GM12878 (cell line): ENCODE measurements around the gene PPM1A. TPM values are rescaled to one million over a fixed set of nuclear protein-coding genes. Genes with fewer than 3 reads are reported as not detected.
A peak's percentile ranks its signal among the peaks of the same experiment; 100 is the strongest.

ENCODE experiments used
- ATAC-seq: fragments of 200-7000 bp; cut with Tn5 transposase; 3 replicates; pipeline ENCODE4 v1.9.1; 2020; ENCODE audit warnings: mild to moderate bottlenecking, moderate library complexity
- BruUV-seq: library from RNA; stranded (reverse); fragments of 400-500 nt; replicated peaks from 2 replicates; lab custom pipeline; 2021; lab: Mats Ljungman, UMichigan
- CTCF ChIA-PET: fragments of 300-600 bp; sonication (Branson Sonifier 250); formaldehyde crosslinking; extraction: SDS; loops from one replicate; lab custom pipeline; 2021; ENCODE audit warnings: inconsistent platforms; lab: Yijun Ruan, JAX
- POLR2A ChIA-PET: fragments of 350-600 bp; formaldehyde crosslinking; extraction: SDS; loops from one replicate; lab custom pipeline; 2021; ENCODE audit warnings: inconsistent platforms; lab: Charles Lee
- RAD21 ChIA-PET: fragments of 300-600 bp; sonication (Branson Sonifier 250); formaldehyde crosslinking; loops from one replicate; lab custom pipeline; 2023; ENCODE audit warnings: antibody characterized with exemption; ENCODE audit not compliant: unreplicated experiment; lab: Charles Lee
- SMC1A ChIA-PET: fragments of 300-600 bp; sonication (Branson Sonifier 250); formaldehyde crosslinking; loops from one replicate; lab custom pipeline; 2023; ENCODE audit not compliant: unreplicated experiment, uncharacterized antibody; lab: Charles Lee
- DNase-seq: peaks from one replicate; pipeline ENCODE4 v3.0.0-alpha.2; 2011; ENCODE audit warnings: low read depth, low spot score
- FAIRE-seq: peaks from 3 replicates; lab custom pipeline; 2011; peaks lifted over from hg19 to GRCh38; lab: Jason Lieb, UNC
- H2AFZ ChIP-seq: 2 replicates; pipeline ENCODE4 v1.6.0; 2011; ENCODE audit warnings: low read depth, low read length, control low read depth; ENCODE audit not compliant: control insufficient read depth
- H3K27ac ChIP-seq: 2 replicates; pipeline ENCODE4 v1.5.1; 2011; ENCODE audit warnings: control low read depth; ENCODE audit not compliant: control insufficient read depth, insufficient read depth
- H3K27me3 ChIP-seq, 2 experiments: replicated peaks in 1 of 2; 2 replicates each; pipeline versions ENCODE4 v1.6.0 to v1.6.1; 2011; ENCODE audit warnings: low read length in 1 of 2; ENCODE audit not compliant: control insufficient read depth in 2 of 2, insufficient read depth in 2 of 2
- H3K36me3 ChIP-seq, 2 experiments: 2 replicates each; pipeline ENCODE4 v1.5.1; 2011; ENCODE audit warnings: low read length in 1 of 2; ENCODE audit not compliant: control insufficient read depth in 2 of 2, insufficient read depth in 2 of 2
- H3K4me1 ChIP-seq: 2 replicates; pipeline ENCODE4 v1.6.1; 2011; ENCODE audit warnings: mild to moderate bottlenecking, low read length, moderate library complexity, mixed read lengths; ENCODE audit not compliant: control insufficient read depth, insufficient read depth
- H3K4me2 ChIP-seq: 2 replicates; pipeline ENCODE4 v1.6.0; 2011; ENCODE audit warnings: control low read depth; ENCODE audit not compliant: control insufficient read depth, insufficient read depth
- H3K4me3 ChIP-seq: fragments of 200-600 bp; sonication (generic); 2 replicates; pipeline ENCODE4 v1.5.1; 2016
- H3K79me2 ChIP-seq: 2 replicates; pipeline ENCODE4 v1.6.0; 2011; ENCODE audit warnings: low read length; ENCODE audit not compliant: control insufficient read depth, insufficient read depth
- H3K9ac ChIP-seq: 2 replicates; pipeline ENCODE4 v1.8.0; 2011; ENCODE audit warnings: low read length, control low read depth, mixed read lengths; ENCODE audit not compliant: control insufficient read depth, insufficient read depth
- H3K9me3 ChIP-seq: replicated peaks from 3 replicates; pipeline ENCODE4 v1.5.1; 2011; ENCODE audit warnings: mild to moderate bottlenecking, low read length; ENCODE audit not compliant: control insufficient read depth, insufficient read depth
- H4K20me1 ChIP-seq: 2 replicates; pipeline ENCODE4 v1.6.0; 2011; ENCODE audit not compliant: control insufficient read depth, insufficient read depth
- ATF7 ChIP-seq: fragments of 450-650 bp; IDR thresholded peaks from 2 replicates; pipeline ENCODE4 v1.6.1; 2016; ENCODE audit warnings: low read depth, mild to moderate bottlenecking
- BRCA1 ChIP-seq: IDR thresholded peaks from 2 replicates; pipeline ENCODE4 v1.6.1; 2011; ENCODE audit warnings: low read depth, low read length, improper control_type of control experiment
- FOXM1 ChIP-seq: IDR thresholded peaks from 2 replicates; pipeline ENCODE4 v1.6.1; 2012; ENCODE audit warnings: low read depth, mild to moderate bottlenecking, inconsistent platforms, low read length, moderate library complexity
- GABPA ChIP-seq: IDR thresholded peaks from 2 replicates; pipeline ENCODE4 v1.6.1; 2014; ENCODE audit warnings: antibody characterized with exemption, low read depth, mild to moderate bottlenecking, inconsistent platforms
- HDAC2 ChIP-seq: fragments of 200-600 bp; sonication (generic); IDR thresholded peaks from 2 replicates; pipeline ENCODE4 v1.6.1; 2017
- NFIC ChIP-seq: IDR thresholded peaks from 2 replicates; pipeline ENCODE4 v1.6.1; 2012; ENCODE audit warnings: low read depth, mild to moderate bottlenecking, inconsistent platforms, low read length, moderate library complexity
- POLR2AphosphoS5 ChIP-seq: IDR thresholded peaks from 2 replicates; pipeline ENCODE4 v1.6.1; 2011; ENCODE audit warnings: mild to moderate bottlenecking, low read length, inconsistent platforms
- WGBS: methylation state at CpG from one replicate; pipeline ENCODE4 v1.1.6; 2016; ENCODE audit warnings: low lambda C conversion rate; ENCODE audit not compliant: insufficient replicate concordance, insufficient coverage; ENCODE audit errors: missing lambda C conversion rate; 5-methylcytosine and 5-hydroxymethylcytosine counted together
- in situ Hi-C: fragments of 300-500 bp; cut with MboI; formaldehyde crosslinking; loops from 9 replicates; pipeline ENCODE4 v1.14.3; 2018; ENCODE audit warnings: mixed read lengths
- intact Hi-C: fragments of 100-400 bp; cut with micrococcal nuclease; formaldehyde crosslinking; loops from one replicate; pipeline ENCODE4 v1.14.2; 2022; ENCODE audit not compliant: unreplicated experiment
- polyA plus RNA-seq, 11 experiments: library from polyadenylated mRNA; depleted of rRNA in 4 of 11; unstranded in 6 of 11; stranded (reverse) in 5 of 11; fragments of >200 nt; fragmentation: Nextera tagmentation in 4 of 11; fragmentation: Illumina TruSeq in 1 of 11; extraction: Ambion mirVana in 4 of 11; extraction: Trizol in 1 of 11; gene quantifications; 1 replicate in 1 of 11; 2 replicates in 10 of 11; pipeline versions ENCODE4 v1.2.1 to v1.2.3, GENCODE V29; 2011 to 2016; ENCODE audit warnings: inconsistent platforms in 2 of 11, missing spikeins in 2 of 11, low read depth in 1 of 11
- total RNA-seq, 4 experiments: library from RNA; depleted of rRNA in 3 of 4; stranded (reverse); fragments of >200 nt in 3 of 4; fragmentation: Illumina TruSeq in 1 of 4; extraction: Trizol in 1 of 4; gene quantifications; 2 replicates each; pipeline versions ENCODE4 v1.2.1 to v1.2.3, GENCODE V29; 2013 to 2021
- TF ChIP-seq, protein P1 (sequence below): IDR thresholded peaks from 2 replicates; pipeline ENCODE4 v1.6.1; 2011; ENCODE audit warnings: borderline replicate concordance, low read depth, mild to moderate bottlenecking, moderate library complexity, mixed read lengths, low read length; ENCODE audit not compliant: insufficient read depth; ENCODE audit errors: extremely low read length
- TF ChIP-seq, protein P2 (sequence below): fragments of 450-650 bp; IDR thresholded peaks from 2 replicates; pipeline ENCODE4 v1.6.1; 2017; ENCODE audit warnings: low read depth, mild to moderate bottlenecking, moderate library complexity
- TF ChIP-seq, protein P3 (sequence below): IDR thresholded peaks from 2 replicates; pipeline ENCODE4 v1.6.1; 2012; ENCODE audit warnings: low read depth, low read length, improper control_type of control experiment

PPM1A gene
- total and polyA plus RNA-seq, 10 of the 15 experiments (the other 5 are each of a cell fraction or from before 2014, with no cell fraction given) = 16.8 to 124 (median 47.0) TPM

DNA sequence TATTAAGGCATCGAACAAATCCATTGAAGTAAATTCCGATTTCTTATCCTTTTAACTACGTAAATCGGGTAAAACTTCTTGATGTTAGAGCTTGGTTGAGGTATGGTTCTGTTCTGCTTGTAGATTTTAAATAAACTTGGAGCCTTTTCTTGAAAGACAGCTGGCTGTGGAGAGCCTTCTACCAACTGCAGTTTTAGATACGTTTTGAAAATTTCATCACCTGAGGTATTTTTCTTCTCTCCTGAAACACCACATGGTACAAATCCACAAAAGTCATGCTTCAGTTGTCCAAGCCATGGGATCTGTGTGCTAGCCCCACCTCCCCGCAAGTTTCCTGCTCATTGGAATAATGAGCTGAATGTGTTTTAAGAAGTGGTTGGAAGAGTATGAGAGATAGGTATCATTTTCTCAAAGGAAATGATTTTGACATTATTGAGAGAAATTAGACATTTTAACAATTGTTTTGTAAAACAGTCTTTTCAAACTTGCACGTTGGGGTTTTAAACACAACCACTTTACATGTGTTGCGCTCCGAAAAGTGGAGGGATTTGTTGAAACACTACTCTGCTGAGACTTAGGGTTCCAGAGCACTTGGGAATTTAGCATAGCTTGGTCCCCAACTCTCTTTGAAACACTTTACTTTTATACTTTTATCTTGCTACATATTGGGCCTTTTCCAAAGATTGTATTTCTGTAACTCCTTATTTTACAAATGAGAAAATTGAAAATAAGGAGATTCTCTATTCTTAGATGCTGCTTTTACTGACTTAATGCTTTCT lies 1.4 kb downstream of the PPM1A start:
- intact Hi-C loops = no loop called here
- in situ Hi-C loops = no loop called here
- peak overlapping the region; percentile 87 for H3K4me3 ChIP-seq
- no peak overlapping the region for H2AFZ ChIP-seq
- H3K4me2 ChIP-seq = peak overlapping the region; percentile 72
- H3K79me2 ChIP-seq = peaks cover 64% of the 10 kb centered on the region
- FAIRE-seq = no peak
- peak overlapping the region; percentile 81 for H3K27ac ChIP-seq
- TF ChIP-seq FOXM1 (no peak), GABPA (no peak), NFIC (no peak), HDAC2 (no peak), POLR2AphosphoS5 (peak; percentile 43; the same call in 1 of the 2 replicates), ATF7 (no peak), BRCA1 (no peak)
- TF ChIP-seq, protein P1, sequence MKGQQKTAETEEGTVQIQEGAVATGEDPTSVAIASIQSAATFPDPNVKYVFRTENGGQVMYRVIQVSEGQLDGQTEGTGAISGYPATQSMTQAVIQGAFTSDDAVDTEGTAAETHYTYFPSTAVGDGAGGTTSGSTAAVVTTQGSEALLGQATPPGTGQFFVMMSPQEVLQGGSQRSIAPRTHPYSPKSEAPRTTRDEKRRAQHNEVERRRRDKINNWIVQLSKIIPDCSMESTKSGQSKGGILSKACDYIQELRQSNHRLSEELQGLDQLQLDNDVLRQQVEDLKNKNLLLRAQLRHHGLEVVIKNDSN = no peak
- TF ChIP-seq, protein P2, sequence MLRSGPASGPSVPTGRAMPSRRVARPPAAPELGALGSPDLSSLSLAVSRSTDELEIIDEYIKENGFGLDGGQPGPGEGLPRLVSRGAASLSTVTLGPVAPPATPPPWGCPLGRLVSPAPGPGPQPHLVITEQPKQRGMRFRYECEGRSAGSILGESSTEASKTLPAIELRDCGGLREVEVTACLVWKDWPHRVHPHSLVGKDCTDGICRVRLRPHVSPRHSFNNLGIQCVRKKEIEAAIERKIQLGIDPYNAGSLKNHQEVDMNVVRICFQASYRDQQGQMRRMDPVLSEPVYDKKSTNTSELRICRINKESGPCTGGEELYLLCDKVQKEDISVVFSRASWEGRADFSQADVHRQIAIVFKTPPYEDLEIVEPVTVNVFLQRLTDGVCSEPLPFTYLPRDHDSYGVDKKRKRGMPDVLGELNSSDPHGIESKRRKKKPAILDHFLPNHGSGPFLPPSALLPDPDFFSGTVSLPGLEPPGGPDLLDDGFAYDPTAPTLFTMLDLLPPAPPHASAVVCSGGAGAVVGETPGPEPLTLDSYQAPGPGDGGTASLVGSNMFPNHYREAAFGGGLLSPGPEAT = 0 out of 2 replicates have a peak, but pooled peaks have one; percentile 43
- TF ChIP-seq, protein P3, sequence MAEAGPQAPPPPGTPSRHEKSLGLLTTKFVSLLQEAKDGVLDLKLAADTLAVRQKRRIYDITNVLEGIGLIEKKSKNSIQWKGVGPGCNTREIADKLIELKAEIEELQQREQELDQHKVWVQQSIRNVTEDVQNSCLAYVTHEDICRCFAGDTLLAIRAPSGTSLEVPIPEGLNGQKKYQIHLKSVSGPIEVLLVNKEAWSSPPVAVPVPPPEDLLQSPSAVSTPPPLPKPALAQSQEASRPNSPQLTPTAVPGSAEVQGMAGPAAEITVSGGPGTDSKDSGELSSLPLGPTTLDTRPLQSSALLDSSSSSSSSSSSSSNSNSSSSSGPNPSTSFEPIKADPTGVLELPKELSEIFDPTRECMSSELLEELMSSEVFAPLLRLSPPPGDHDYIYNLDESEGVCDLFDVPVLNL = no peak
- TF ChIP-seq, all 136 proteins: peak for 2
- CTCF ChIA-PET = interaction anchor here (0.9 to 5.0 kb wide), 14 partner anchors 9 to 311 kb away, joined by 3 to 42 read pairs (median 4); no protein-coding TSS in a partner anchor
- ATAC-seq (no peak), DNase-seq (no peak)
- Histone ChIP-seq H3K4me1 (peaks cover 11% of the 10 kb centered on the region), H4K20me1 (no peaks in the 10 kb centered on the region), H3K27me3 (no peaks in the 10 kb centered on the region), H3K9me3 (no peaks in the 10 kb centered on the region; the same call in 1 of the 3 replicates), H3K9ac (peak overlapping the region; percentile 82), H3K36me3 (no peaks in the 10 kb centered on the region; a peak in 1 of 4 replicates)
- RAD21 ChIA-PET = interaction anchor here (0.7 to 17.9 kb wide), 11 partner anchors 13 to 157 kb away, joined by 3 to 446 read pairs (median 4); no protein-coding TSS in a partner anchor
- 29% methylated on average over 9 of the region's 9 CpGs for WGBS
- SMC1A ChIA-PET = interaction anchor here (0.8 to 14.2 kb wide), 11 partner anchors 8 to 79 kb away, joined by 3 to 303 read pairs (median 7); no protein-coding TSS in a partner anchor
- POLR2A ChIA-PET = interaction anchor here (0.8 to 5.4 kb wide), 7 partner anchors 8 to 80 kb away, joined by 3 to 92 read pairs (median 4); no protein-coding TSS in a partner anchor
- BruUV-seq = no TSS peak
